Brain microvascular endothelial cell (primary cell): ENCODE data around the gene FANCI.

Experiments
- DNase-seq: peaks from one replicate; pipeline ENCODE4 v3.0.0-alpha.2; 2020
- H3K27ac ChIP-seq: fragments of 250-450 bp; sonication (Bioruptor Pico); 2 replicates; pipeline ENCODE4 v1.5.1; 2020; ENCODE audit warnings: mild to moderate bottlenecking, moderate library complexity
- H3K27me3 ChIP-seq: fragments of 250-450 bp; sonication (Bioruptor Pico); replicated peaks from 2 replicates; pipeline ENCODE4 v1.5.1; 2020; ENCODE audit warnings: mild to moderate bottlenecking
- H3K36me3 ChIP-seq: fragments of 250-450 bp; sonication (Bioruptor Pico); replicated peaks from 2 replicates; pipeline ENCODE4 v1.5.1; 2020; ENCODE audit warnings: mild to moderate bottlenecking
- H3K4me3 ChIP-seq: 2 replicates; pipeline ENCODE4 v1.5.1; 2011; ENCODE audit warnings: low read depth, mild to moderate bottlenecking, control low read depth, low read length, moderate library complexity
- in situ Hi-C: cut with HindIII; loops from 2 replicates; pipeline ENCODE4 v1.10.0; 2017; ENCODE audit warnings: low sequenced_read_pairs, low pct_ligation_motif_present
- TF ChIP-seq, protein P1 (sequence below): IDR thresholded peaks from 2 replicates; pipeline ENCODE4 v1.5.1; 2011; ENCODE audit warnings: low read depth, mild to moderate bottlenecking, moderate library complexity, low read length, control low read depth, inconsistent platforms; ENCODE audit errors: missing control alignments

Gene FANCI

DNA sequence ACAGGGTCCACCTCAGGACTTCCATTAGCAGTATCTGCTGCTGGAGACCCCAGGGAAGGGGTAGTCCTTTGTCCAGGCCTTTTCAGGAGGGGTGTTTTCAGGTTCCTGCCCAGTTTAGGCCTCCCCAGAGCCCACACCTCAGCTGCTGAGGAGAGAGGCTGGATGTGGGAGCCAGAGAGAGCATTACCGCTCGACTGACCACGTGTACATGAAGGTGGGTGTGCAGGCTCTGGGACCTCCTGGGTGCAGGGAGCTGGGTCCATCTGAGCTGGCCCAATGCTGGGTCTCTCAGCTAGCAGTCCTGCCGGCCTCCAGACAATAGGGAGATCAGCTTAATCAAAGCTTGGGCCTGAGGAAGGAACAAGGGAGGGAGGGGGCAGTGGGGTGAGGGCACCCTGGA, 120.0 kb downstream of the FANCI start:
- Histone ChIP-seq H3K36me3 (no peaks in the 10 kb centered on the region), H3K27me3 (peaks cover 96% of the 10 kb centered on the region)

DNA sequence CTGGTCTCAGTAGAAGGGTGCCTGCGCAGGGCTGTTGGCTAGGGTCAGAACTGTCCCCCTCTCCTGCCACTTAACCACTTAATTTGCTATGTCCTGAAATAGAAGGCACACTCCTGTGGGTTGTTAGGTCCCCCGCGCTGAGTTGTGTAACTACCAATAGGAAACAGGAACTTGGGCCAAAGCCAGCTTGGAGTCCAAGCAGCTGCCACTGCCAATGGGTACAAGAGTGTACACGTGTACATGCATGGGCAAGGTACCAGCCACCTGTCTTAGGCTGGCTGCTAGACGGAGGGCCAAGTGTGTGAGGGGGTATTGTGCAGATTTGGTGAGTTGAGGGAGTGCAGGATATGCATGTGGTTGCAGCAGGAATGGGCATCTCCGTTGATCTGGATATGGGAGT, 120.6 kb downstream of the FANCI start:
- in situ Hi-C loops: no loop called here
- Histone ChIP-seq H3K27ac (no peak overlapping the region), H3K27me3 (peaks cover 98% of the 10 kb centered on the region), H3K36me3 (no peaks in the 10 kb centered on the region), H3K4me3 (no peak overlapping the region)
- no peak for DNase-seq
- TF ChIP-seq, protein P1, sequence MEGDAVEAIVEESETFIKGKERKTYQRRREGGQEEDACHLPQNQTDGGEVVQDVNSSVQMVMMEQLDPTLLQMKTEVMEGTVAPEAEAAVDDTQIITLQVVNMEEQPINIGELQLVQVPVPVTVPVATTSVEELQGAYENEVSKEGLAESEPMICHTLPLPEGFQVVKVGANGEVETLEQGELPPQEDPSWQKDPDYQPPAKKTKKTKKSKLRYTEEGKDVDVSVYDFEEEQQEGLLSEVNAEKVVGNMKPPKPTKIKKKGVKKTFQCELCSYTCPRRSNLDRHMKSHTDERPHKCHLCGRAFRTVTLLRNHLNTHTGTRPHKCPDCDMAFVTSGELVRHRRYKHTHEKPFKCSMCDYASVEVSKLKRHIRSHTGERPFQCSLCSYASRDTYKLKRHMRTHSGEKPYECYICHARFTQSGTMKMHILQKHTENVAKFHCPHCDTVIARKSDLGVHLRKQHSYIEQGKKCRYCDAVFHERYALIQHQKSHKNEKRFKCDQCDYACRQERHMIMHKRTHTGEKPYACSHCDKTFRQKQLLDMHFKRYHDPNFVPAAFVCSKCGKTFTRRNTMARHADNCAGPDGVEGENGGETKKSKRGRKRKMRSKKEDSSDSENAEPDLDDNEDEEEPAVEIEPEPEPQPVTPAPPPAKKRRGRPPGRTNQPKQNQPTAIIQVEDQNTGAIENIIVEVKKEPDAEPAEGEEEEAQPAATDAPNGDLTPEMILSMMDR: no peak

More for the DNA sequence above, 120.0 kb downstream of the FANCI start:
- no peak overlapping the region for H3K27ac ChIP-seq
- in situ Hi-C loops: no loop called here
- DNase-seq: no peak
- TF ChIP-seq, protein P1: no peak
- H3K4me3 ChIP-seq: no peak overlapping the region

DNA sequence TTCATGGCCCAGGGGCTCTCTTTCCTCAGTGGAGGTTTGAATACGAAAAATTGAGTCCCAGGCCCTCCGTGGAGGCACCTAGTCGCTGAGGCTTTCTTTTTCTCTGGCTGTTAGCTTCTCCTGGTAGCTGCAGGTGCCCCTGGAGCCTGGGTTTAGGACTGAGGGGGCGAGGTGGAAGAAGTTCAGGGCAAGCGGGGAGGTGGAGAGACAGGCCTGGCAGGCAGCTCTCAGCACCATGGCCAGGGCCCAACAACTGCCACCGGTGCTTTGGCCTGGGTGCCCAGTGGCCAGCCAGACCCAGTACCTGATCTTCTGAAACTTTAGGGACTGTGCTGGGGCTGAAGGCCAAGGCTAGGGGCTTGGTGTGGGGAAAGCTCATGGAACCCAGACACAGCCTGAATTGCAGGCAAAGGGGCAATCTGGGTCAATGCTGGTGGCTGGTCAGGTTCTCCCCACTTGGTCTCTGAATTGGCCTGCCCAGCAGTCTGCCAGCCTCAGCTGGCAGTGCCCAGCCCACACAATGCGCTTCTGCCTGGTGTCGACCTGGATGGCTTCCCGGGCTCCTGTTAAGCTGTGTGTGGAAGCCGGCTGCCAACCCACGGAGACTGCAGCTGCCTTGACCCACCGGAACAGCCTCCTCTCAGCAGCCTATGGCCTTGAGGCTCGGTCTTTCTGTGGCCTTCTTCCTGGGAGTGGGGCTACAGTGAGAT, 121.1 kb downstream of the FANCI start:
- in situ Hi-C loops: no loop called here
- TF ChIP-seq, protein P1: no peak
- Histone ChIP-seq H3K36me3 (no peaks in the 10 kb centered on the region), H3K27me3 (peaks cover 98% of the 10 kb centered on the region), H3K4me3 (no peak overlapping the region), H3K27ac (no peak overlapping the region)
- DNase-seq: no peak

DNA sequence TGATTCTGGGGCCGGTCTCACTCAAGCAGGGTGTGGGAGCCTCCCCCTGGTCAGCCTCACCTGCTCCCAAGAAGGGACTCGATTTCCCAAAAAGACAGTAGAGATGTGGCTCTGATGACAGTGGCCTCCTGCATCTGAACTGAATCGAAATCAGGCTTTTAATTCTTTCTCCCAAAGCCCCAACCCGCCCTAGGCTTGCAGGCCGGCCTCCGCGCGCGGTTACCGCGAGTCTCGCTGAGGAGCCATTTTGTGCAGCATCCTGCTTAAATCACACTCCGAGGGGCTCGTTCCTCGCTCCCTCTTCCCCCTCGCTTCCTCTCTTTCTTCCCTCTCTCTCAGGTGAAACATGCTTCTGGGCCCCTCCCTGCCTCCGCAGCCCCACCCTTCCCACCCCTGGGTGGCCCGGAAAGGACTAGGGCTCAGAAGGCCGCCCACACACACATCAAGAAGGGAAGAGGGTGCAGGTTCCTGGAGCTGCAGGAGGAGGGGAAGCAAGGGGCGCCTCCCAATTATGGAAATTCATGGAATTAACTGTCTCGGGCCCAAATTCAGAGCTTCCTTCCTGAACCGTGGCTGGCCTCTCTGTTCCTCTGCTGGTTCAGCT, 121.8 kb downstream of the FANCI start:
- H3K27me3 ChIP-seq: peaks cover 98% of the 10 kb centered on the region
- no peak overlapping the region for H3K4me3 ChIP-seq
- no peaks in the 10 kb centered on the region for H3K36me3 ChIP-seq
- in situ Hi-C loops: no loop called here
- no peak for DNase-seq
- H3K27ac ChIP-seq: no peak overlapping the region
- TF ChIP-seq, protein P1: no peak
